Effector memory CD8-positive, alpha-beta T cell (primary cell): ENCODE measurements around the gene TSEN34.
"Not testable (repeated sequence)": the region's sequence is repeated elsewhere in the genome, so short reads cannot be mapped to it uniquely, and the experiment has no call there.

Experiments
- ATAC-seq: fragments of 150-1000 bp; cut with Tn5 transposase; replicated peaks from 2 replicates; pipeline ENCODE4 v1.10.0; 2021; ENCODE audit warnings: mild to moderate bottlenecking, moderate library complexity
- DNase-seq, 3 experiments: peaks; one replicate each; pipeline ENCODE4 v3.0.0; 2021
- H3K27ac Mint-ChIP-seq, 2 donors: one replicate each; pipeline ENCODE4 v1.8.0; 2022; ENCODE audit warnings: mild to moderate bottlenecking in 2 of 2, mixed read lengths in 2 of 2, moderate library complexity in 2 of 2
- H3K27me3 Mint-ChIP-seq, 2 donors: one replicate each; pipeline ENCODE4 v1.8.0; 2022; ENCODE audit warnings: mixed read lengths in 2 of 2
- H3K36me3 Mint-ChIP-seq: one replicate; pipeline ENCODE4 v1.8.0; 2022; ENCODE audit warnings: mild to moderate bottlenecking, moderate library complexity, mixed read lengths; ENCODE audit not compliant: insufficient read depth
- H3K4me1 Mint-ChIP-seq, 2 donors: one replicate each; pipeline ENCODE4 v1.8.0; 2022; ENCODE audit warnings: low read depth in 2 of 2, mixed read lengths in 2 of 2
- H3K4me3 Mint-ChIP-seq, 2 donors: one replicate each; pipeline ENCODE4 v1.8.0; 2022; ENCODE audit warnings: mild to moderate bottlenecking in 2 of 2, mixed read lengths in 2 of 2, moderate library complexity in 2 of 2
- H3K9me3 Mint-ChIP-seq, 2 donors: one replicate each; pipeline ENCODE4 v1.8.0; 2022; ENCODE audit warnings: mixed read lengths in 2 of 2

TSEN34 gene

GRCh38 chr19:54201172-54201701 is 10.1 kb downstream of the TSEN34 start:
- peaks cover 61% of the 10 kb centered on the region for H3K36me3 Mint-ChIP-seq

GRCh38 chr19:54201980-54202379 is 10.9 kb downstream of the TSEN34 start:
- H3K4me1 Mint-ChIP-seq, result peaks cover 36 to 42% of the 10 kb centered on the region in 2 donors
- H3K36me3 Mint-ChIP-seq, result peaks cover 67% of the 10 kb centered on the region

More at GRCh38 chr19:54201172-54201701, 10.1 kb downstream of the TSEN34 start:
- Mint-ChIP-seq H3K27me3 (no peaks in the 10 kb centered on the region), H3K4me1 (peaks cover 36 to 37% of the 10 kb centered on the region in 2 donors), H3K4me3 (peak overlapping the region; percentile 90 to 93), H3K27ac (peak overlapping the region; percentile 96 to 99), H3K9me3 (no peaks in the 10 kb centered on the region)
- DNase-seq (peak in 1 of 3 experiments; percentile 25), ATAC-seq (peak; percentile 63)

DNA sequence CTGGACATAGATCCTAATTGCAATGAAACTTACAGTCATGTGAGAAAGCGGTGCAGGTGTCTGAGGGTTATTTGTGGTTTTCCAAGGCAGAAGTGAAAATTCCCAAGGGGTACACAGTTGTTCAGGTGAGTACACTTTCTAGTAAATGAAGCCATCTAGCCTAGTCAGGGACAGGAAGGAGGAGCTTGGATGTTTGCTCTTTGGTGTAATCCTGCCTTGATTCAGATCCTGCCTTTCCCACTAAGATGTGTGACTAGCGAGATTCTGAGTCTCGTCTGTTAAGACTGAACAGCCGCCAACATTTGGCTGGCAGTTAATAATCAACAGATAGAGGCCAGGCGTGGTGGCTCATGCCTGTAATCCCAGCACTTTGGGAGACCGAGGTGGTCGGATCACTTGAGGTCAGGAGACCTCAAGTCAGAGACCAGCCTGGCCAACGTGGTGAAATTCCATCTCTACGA is 12.1 kb downstream of the TSEN34 start:
- peak overlapping the region; percentile 11 to 90 for H3K4me3 Mint-ChIP-seq

More at GRCh38 chr19:54201980-54202379, 10.9 kb downstream of the TSEN34 start:
- Mint-ChIP-seq H3K27me3 (no peaks in the 10 kb centered on the region), H3K9me3 (no peaks in the 10 kb centered on the region), H3K4me3 (peak overlapping the region; percentile 90 to 93), H3K27ac (peak overlapping the region; percentile 96 to 99)
- ATAC-seq (no peak), DNase-seq (no peak)

GRCh38 chr19:54204767-54205468 is 13.8 kb downstream of the TSEN34 start:
- no peak for ATAC-seq
- Mint-ChIP-seq H3K27me3 (no peaks in the 10 kb centered on the region), H3K4me1 (peaks cover 53 to 66% of the 10 kb centered on the region in 2 donors), H3K36me3 (peaks cover 95% of the 10 kb centered on the region), H3K9me3 (no peaks in the 10 kb centered on the region), H3K4me3 (peak overlapping the region; percentile 11 to 90), H3K27ac (no peak overlapping the region)
- no peak for DNase-seq

More for the DNA sequence above, 12.1 kb downstream of the TSEN34 start:
- H3K27me3 Mint-ChIP-seq, result no peaks in the 10 kb centered on the region
- H3K9me3 Mint-ChIP-seq, result no peaks in the 10 kb centered on the region
- peaks cover 42 to 54% of the 10 kb centered on the region in 2 donors for H3K4me1 Mint-ChIP-seq
- peaks cover 78% of the 10 kb centered on the region for H3K36me3 Mint-ChIP-seq
- H3K27ac Mint-ChIP-seq, result peak overlapping the region in 1 of 2 donors; percentile 99
- DNase-seq (no peak), ATAC-seq (no peak)

DNA sequence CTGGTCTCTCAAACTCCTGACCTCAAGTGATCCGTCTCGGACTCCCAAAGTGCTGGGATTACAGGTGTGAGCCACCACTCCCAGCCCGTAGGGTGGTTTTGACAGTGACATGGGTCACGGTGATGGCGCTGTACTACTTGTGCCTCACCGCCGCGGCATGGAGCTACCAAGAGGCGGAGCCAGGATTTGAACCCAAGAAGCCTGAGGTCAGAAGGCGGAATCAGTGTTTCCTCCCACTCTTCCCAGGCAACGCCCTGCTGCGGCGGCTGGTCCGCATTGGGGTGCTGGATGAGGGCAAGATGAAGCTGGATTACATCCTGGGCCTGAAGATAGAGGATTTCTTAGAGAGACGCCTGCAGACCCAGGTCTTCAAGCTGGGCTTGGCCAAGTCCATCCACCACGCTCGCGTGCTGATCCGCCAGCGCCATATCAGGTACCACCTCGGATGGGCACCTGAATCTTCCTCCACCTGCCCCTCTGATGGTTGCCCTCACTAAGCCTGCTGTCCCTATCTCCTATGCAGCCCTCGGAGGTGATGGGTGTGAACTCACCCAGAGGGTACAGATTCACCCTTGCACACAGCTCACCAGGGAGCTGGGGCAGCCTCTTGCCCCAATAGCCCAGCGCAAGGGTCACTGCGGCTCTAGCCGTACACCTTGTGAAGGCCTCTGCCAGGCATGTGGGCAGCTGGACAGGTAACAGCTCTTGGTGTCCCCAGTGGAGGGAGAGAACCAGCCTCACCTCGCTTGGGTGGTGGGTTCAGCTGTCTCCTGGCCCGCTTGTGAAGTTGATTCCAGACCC is 15.1 kb downstream of the TSEN34 start:
- H3K9me3 Mint-ChIP-seq, result no peaks in the 10 kb centered on the region
- ATAC-seq (no peak), DNase-seq (no peak)
- no peak overlapping the region for H3K4me3 Mint-ChIP-seq
- peak overlapping the region in 1 of 2 donors; percentile 15 for H3K27ac Mint-ChIP-seq
- no peaks in the 10 kb centered on the region for H3K27me3 Mint-ChIP-seq
- peaks cover 60 to 69% of the 10 kb centered on the region in 2 donors for H3K4me1 Mint-ChIP-seq
- H3K36me3 Mint-ChIP-seq, result peaks cover 98% of the 10 kb centered on the region

DNA sequence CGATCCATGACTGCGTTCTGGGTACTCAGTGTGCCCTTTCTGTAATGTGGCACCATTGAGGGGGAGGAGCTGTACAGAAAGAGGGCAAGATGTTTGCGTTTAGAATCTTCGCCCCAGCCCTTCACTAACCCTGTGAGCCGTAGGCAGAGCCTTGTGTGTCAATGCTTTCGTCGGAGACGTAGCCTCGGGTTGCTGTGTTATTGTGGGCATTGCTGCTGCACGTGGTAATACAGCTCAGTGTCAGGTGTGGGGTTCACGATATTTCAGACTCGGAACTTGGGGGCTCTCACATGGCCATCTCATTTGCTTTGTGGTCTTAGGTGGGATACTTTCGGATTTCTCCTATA is 15.7 kb downstream of the TSEN34 start:
- Mint-ChIP-seq H3K27me3 (no peaks in the 10 kb centered on the region), H3K4me3 (no peak overlapping the region), H3K4me1 (peaks cover 58 to 67% of the 10 kb centered on the region in 2 donors), H3K27ac (peak overlapping the region in 1 of 2 donors; percentile 93), H3K9me3 (no peaks in the 10 kb centered on the region), H3K36me3 (peaks cover 95% of the 10 kb centered on the region)
- DNase-seq, result no peak
- no peak for ATAC-seq

GRCh38 chr19:54207193-54207592 is 16.1 kb downstream of the TSEN34 start:
- not testable (repeated sequence) for H3K9me3 Mint-ChIP-seq, DNase-seq, ATAC-seq, H3K27me3 Mint-ChIP-seq
- peak overlapping the region; percentile 15 to 67 for H3K4me3 Mint-ChIP-seq
- H3K36me3 Mint-ChIP-seq, result peaks cover 95% of the 10 kb centered on the region
- H3K27ac Mint-ChIP-seq, result peak overlapping the region; percentile 35 to 93
- H3K4me1 Mint-ChIP-seq, result peaks cover 54 to 64% of the 10 kb centered on the region in 2 donors

GRCh38 chr19:54207676-54207982 is 16.5 kb downstream of the TSEN34 start:
- DNase-seq, result no peak
- H3K27me3 Mint-ChIP-seq, result no peaks in the 10 kb centered on the region
- peak overlapping the region; percentile 35 to 93 for H3K27ac Mint-ChIP-seq
- H3K9me3 Mint-ChIP-seq, result no peaks in the 10 kb centered on the region
- H3K4me1 Mint-ChIP-seq, result peaks cover 50 to 64% of the 10 kb centered on the region in 2 donors
- peak overlapping the region; percentile 15 to 67 for H3K4me3 Mint-ChIP-seq
- H3K36me3 Mint-ChIP-seq, result peaks cover 93% of the 10 kb centered on the region
- ATAC-seq, result no peak

DNA sequence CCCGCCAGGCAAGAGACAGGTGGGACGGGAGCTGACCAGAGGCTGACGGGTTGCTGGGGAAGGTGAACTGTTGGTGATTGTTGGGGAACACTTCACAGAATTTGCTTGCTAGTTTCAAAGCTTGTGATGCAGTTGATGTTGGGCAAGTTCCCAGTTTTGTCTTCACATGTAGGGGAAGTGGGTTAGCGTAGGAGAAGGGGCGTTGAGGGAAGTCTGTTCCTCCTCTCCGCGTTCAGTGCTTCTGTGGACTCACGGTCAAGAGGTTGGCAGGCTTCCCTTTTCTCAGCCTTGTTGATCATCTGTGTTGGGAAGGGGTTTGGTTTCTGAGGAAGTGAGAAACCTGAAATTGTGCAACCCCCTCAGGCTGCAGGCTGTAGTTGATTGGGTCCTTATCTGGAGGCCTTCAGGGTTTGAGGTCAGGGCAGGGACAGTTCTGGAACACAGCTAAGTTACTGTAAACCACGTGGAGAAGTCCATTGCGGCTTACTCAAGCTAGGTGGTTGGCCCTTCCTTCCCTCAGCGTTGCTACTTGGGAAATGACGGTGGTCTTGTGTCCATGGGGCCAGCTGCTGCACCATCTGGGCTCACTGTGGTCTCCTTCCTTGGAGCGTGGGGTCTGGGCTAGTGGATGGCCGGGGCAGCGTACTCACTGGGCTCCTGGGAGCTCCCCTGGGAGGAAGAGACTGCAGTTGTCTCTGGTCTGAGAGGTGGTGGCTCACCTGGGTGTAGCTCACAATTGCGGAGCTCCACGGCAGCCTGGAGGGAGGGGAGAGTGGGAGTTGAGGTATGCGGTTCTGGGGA is 17.1 kb downstream of the TSEN34 start:
- H3K27me3 Mint-ChIP-seq, result no peaks in the 10 kb centered on the region
- ATAC-seq, result no peak
- H3K36me3 Mint-ChIP-seq, result peaks cover 88% of the 10 kb centered on the region
- no peak for DNase-seq
- H3K27ac Mint-ChIP-seq, result peak overlapping the region; percentile 35 to 93
- no peaks in the 10 kb centered on the region for H3K9me3 Mint-ChIP-seq
- H3K4me1 Mint-ChIP-seq, result peaks cover 45 to 61% of the 10 kb centered on the region in 2 donors
- peak overlapping the region; percentile 22 to 67 for H3K4me3 Mint-ChIP-seq

GRCh38 chr19:54208784-54209057 is 17.6 kb downstream of the TSEN34 start:
- Mint-ChIP-seq H3K27ac (peak overlapping the region; percentile 54 to 93), H3K4me1 (peaks cover 41 to 58% of the 10 kb centered on the region in 2 donors), H3K9me3 (no peaks in the 10 kb centered on the region), H3K27me3 (no peaks in the 10 kb centered on the region), H3K36me3 (peaks cover 82% of the 10 kb centered on the region), H3K4me3 (peak overlapping the region; percentile 22 to 74)
- no peak for DNase-seq
- ATAC-seq, result no peak

- Mint-ChIP-seq H3K4me3 (peak overlapping the region; percentile 67 to 74), H3K27me3 (no peaks in the 10 kb centered on the region), H3K27ac (peak overlapping the region; percentile 93 to 95), H3K36me3 (peaks cover 77% of the 10 kb centered on the region), H3K4me1 (peaks cover 38 to 54% of the 10 kb centered on the region in 2 donors), H3K9me3 (no peaks in the 10 kb centered on the region)
- ATAC-seq (no peak), DNase-seq (no peak)
Observed at GRCh38 chr19:54209058-54209810, 18.1 kb downstream of the TSEN34 start.

DNA sequence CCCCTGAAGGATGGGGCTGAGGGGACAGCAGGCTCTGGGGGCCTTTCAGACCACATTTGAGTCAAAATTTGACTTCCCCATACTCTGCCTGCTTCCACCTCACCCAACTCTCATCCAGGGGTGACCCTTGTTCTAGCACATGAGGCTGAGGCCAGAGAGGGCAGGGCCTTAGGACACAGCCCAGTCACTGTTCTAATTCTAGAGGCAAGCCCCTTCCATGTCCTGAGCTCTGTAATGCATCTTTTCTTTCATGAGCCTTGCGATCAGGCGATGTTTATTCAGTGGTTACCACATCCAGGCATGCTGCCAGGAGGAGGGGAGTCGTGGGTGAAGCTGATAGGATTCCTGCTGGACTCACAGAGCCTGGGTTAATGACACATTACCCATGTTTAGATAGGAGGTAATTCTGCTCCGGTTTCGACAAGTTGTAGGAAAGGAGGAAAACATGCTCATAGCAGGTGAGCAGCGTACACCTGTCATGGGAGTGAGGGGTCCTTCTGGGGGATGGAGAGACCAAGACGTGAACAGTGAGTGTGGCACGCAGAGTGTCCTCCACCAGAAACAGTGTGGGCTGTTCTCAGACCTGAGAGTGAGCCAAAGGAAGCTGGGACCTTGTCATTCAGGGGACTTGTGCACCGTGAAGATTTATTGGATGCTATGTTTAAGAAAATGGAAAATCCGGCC is 18.8 kb downstream of the TSEN34 start:
- ATAC-seq (no peak), DNase-seq (peak in 2 of 3 experiments; percentile 30 to 45)
- Mint-ChIP-seq H3K36me3 (peaks cover 70% of the 10 kb centered on the region), H3K4me1 (peaks cover 32 to 47% of the 10 kb centered on the region in 2 donors), H3K4me3 (peak overlapping the region; percentile 67 to 74), H3K27ac (peak overlapping the region; percentile 93 to 95), H3K9me3 (no peaks in the 10 kb centered on the region), H3K27me3 (no peaks in the 10 kb centered on the region)
